Measurements from ENCODE around the gene SYCE1L.

GRCh38 chr16:77206533-77206932 is 7.3 kb downstream of the SYCE1L start:
- TF ChIP-seq GATA3 (IDR thresholded peaks at IDR 0.05; ENCODE audit: low read depth, low read length) (no peak), GATA2 (IDR thresholded peaks at IDR 0.05; ENCODE audit: low read depth, low read length) (no peak)
